ENCODE measurements around the gene STAC2. TPM values are rescaled to one million over a fixed set of nuclear protein-coding genes. Genes with fewer than 3 reads are reported as not detected.
"Not testable (repeated sequence)": the region's sequence is repeated elsewhere in the genome, so short reads cannot be mapped to it uniquely, and the experiment has no call there.

The STAC2 gene
- total and polyA plus RNA-seq, 7 experiments from 2014 or later = not detected

GRCh38 chr17:39168503-39168902 is 57.2 kb downstream of the STAC2 start:
- not testable (repeated sequence) for DNase-seq; H3K27ac ChIP-seq (ENCODE audit: low read depth, low read length); H3K36me3 Mint-ChIP-seq; H3K4me3 Mint-ChIP-seq; H3K9me3 Mint-ChIP-seq; H3K9me3 ChIP-seq (ENCODE audit: control insufficient read depth in 2 of 3, low read length in 3 of 3); ATAC-seq; H3K27ac Mint-ChIP-seq; H3K36me3 ChIP-seq (ENCODE audit: control insufficient read depth in 2 of 3, insufficient read depth in 3 of 3, low read length in 3 of 3); H3K4me3 ChIP-seq (ENCODE audit: low read length); H3K27me3 ChIP-seq (ENCODE audit: control insufficient read depth in 2 of 2, insufficient read depth in 2 of 2, low read length in 2 of 2)
- CTCF ChIA-PET = interaction anchor here (0.6 to 1.1 kb wide), 4 partner anchors 16 to 1024 kb away, joined by 3 to 7 read pairs (median 4); no protein-coding TSS in a partner anchor
- POLR2A ChIA-PET = interaction anchor here (0.9 to 2.8 kb wide), 3 partner anchors 15 to 314 kb away, joined by 3 to 15 read pairs (median 4); no protein-coding TSS in a partner anchor
- intact Hi-C loops (cut with micrococcal nuclease) = loop anchor here in 1 of 2 donors (10.0 kb wide), 1 partner anchor 66 kb away; no protein-coding TSS in a partner anchor
- H3K4me1 ChIP-seq (ENCODE audit: control insufficient read depth in 2 of 2, insufficient read depth in 2 of 2, low read length in 2 of 2) = peaks cover 15% of the 10 kb centered on the region in 2 donors
- Mint-ChIP-seq H3K4me1 (peaks cover 30 to 52% (median 43%) of the 10 kb centered on the region in 7 donors), H3K27me3 (peaks cover 0 to 36% (median 22%) of the 10 kb centered on the region in 5 donors)

- intact Hi-C loops (cut with micrococcal nuclease) = loop anchor here in 1 of 2 donors (10.0 kb wide), 1 partner anchor 67 kb away; no protein-coding TSS in a partner anchor
- POLR2A ChIA-PET = interaction anchor here (0.6 to 2.8 kb wide), 3 partner anchors 14 to 33 kb away, joined by 3 to 15 read pairs (median 8); partner anchors contain the start of gene RPL19
- H3K4me3 ChIP-seq (ENCODE audit: low read length) = no peak overlapping the region
- CTCF ChIA-PET = interaction anchor here (0.6 kb wide), 2 partner anchors 68 to 130 kb away, joined by 3 read pairs; no protein-coding TSS in a partner anchor
- ATAC-seq (no peak), DNase-seq (no peak)
- no peak overlapping the region for H3K27ac ChIP-seq (ENCODE audit: low read depth, low read length)
- no peaks in the 10 kb centered on the region for H3K27me3 ChIP-seq (ENCODE audit: control insufficient read depth in 2 of 2, insufficient read depth in 2 of 2, low read length in 2 of 2)
- H3K4me1 Mint-ChIP-seq = peaks cover 30 to 42% (median 33%) of the 10 kb centered on the region in 7 donors
- H3K27me3 Mint-ChIP-seq = peaks cover 0 to 39% (median 22%) of the 10 kb centered on the region in 5 donors
- H3K9me3 ChIP-seq (ENCODE audit: control insufficient read depth in 2 of 3, low read length in 3 of 3) = no peaks in the 10 kb centered on the region
- peak overlapping the region in 1 of 9 donors; percentile 3 for H3K27ac Mint-ChIP-seq
- peak overlapping the region in 5 of 10 donors; percentile 5 to 92 (median 24) for H3K4me3 Mint-ChIP-seq
- no peaks in the 10 kb centered on the region for H3K36me3 ChIP-seq (ENCODE audit: control insufficient read depth in 2 of 3, insufficient read depth in 3 of 3, low read length in 3 of 3)
- peaks cover 8 to 15% of the 10 kb centered on the region in 2 donors for H3K4me1 ChIP-seq (ENCODE audit: control insufficient read depth in 2 of 2, insufficient read depth in 2 of 2, low read length in 2 of 2)
- peaks cover 0 to 1% (median 0%) of the 10 kb centered on the region in 5 donors for H3K36me3 Mint-ChIP-seq
- H3K9me3 Mint-ChIP-seq = peaks cover 0 to 4% (median 0%) of the 10 kb centered on the region in 11 donors
These were observed 58.3 kb downstream of the STAC2 start for GRCh38 chr17:39167476-39167875.

GRCh38 chr17:39166437-39167335 is 59.1 kb downstream of the STAC2 start:
- intact Hi-C loops (cut with micrococcal nuclease) = loop anchor here in 1 of 2 donors (10.0 kb wide), 1 partner anchor 68 kb away; no protein-coding TSS in a partner anchor
- peaks cover 0 to 4% (median 0%) of the 10 kb centered on the region in 11 donors for H3K9me3 Mint-ChIP-seq
- DNase-seq = no peak

GRCh38 chr17:39165841-39166349 is 59.9 kb downstream of the STAC2 start, which contains the start of gene ARL5C:
Gene ARL5C, minus strand, starts transcription at chr17:39166161. Its CDS starts 401 bp downstream, at chr17:39165760.
- intact Hi-C loops (cut with micrococcal nuclease) = loop anchor here in 1 of 2 donors (10.0 kb wide), 1 partner anchor 69 kb away; no protein-coding TSS in a partner anchor
- Histone ChIP-seq H3K36me3 (ENCODE audit: control insufficient read depth in 2 of 3, insufficient read depth in 3 of 3, low read length in 3 of 3) (no peaks in the 10 kb centered on the region), H3K4me1 (ENCODE audit: control insufficient read depth in 2 of 2, insufficient read depth in 2 of 2, low read length in 2 of 2) (peaks cover 8 to 15% of the 10 kb centered on the region in 2 donors), H3K27ac (ENCODE audit: low read depth, low read length) (peak within 1 kb of the TSS; percentile 51), H3K4me3 (ENCODE audit: low read length) (peak within 1 kb of the TSS; percentile 81), H3K27me3 (ENCODE audit: control insufficient read depth in 2 of 2, insufficient read depth in 2 of 2, low read length in 2 of 2) (no peaks in the 10 kb centered on the region), H3K9me3 (ENCODE audit: control insufficient read depth in 2 of 3, low read length in 3 of 3) (no peaks in the 10 kb centered on the region)
- POLR2A ChIA-PET = interaction anchor here (1.4 to 2.8 kb wide), 5 partner anchors 9 to 34 kb away, joined by 4 to 17 read pairs (median 8); partner anchors contain the start of gene RPL19
- H3K4me3 Mint-ChIP-seq = peak within 1 kb of the TSS; percentile 88 to 98 (median 92)
- ATAC-seq (no peak), DNase-seq (no peak)
- peak within 1 kb of the TSS in 6 of 9 donors; percentile 3 to 71 (median 50) for H3K27ac Mint-ChIP-seq
- H3K27me3 Mint-ChIP-seq = peaks cover 0 to 41% (median 22%) of the 10 kb centered on the region in 5 donors
- CTCF ChIA-PET = interaction anchor here (0.5 to 3.7 kb wide), 8 partner anchors 8 to 182 kb away, joined by 3 to 35 read pairs (median 4); partner anchors contain the start of gene PLXDC1
- peaks cover 22 to 34% (median 29%) of the 10 kb centered on the region in 7 donors for H3K4me1 Mint-ChIP-seq
- H3K9me3 Mint-ChIP-seq = peaks cover 0 to 4% (median 0%) of the 10 kb centered on the region in 11 donors
- peaks cover 0 to 1% (median 0%) of the 10 kb centered on the region in 5 donors for H3K36me3 Mint-ChIP-seq

More at GRCh38 chr17:39166437-39167335, 59.1 kb downstream of the STAC2 start:
- Histone ChIP-seq H3K36me3 (ENCODE audit: control insufficient read depth in 2 of 3, insufficient read depth in 3 of 3, low read length in 3 of 3) (no peaks in the 10 kb centered on the region), H3K9me3 (ENCODE audit: control insufficient read depth in 2 of 3, low read length in 3 of 3) (no peaks in the 10 kb centered on the region), H3K4me3 (ENCODE audit: low read length) (no peak overlapping the region), H3K4me1 (ENCODE audit: control insufficient read depth in 2 of 2, insufficient read depth in 2 of 2, low read length in 2 of 2) (peaks cover 8 to 15% of the 10 kb centered on the region in 2 donors), H3K27ac (ENCODE audit: low read depth, low read length) (no peak overlapping the region), H3K27me3 (ENCODE audit: control insufficient read depth in 2 of 2, insufficient read depth in 2 of 2, low read length in 2 of 2) (no peaks in the 10 kb centered on the region)
- ChIA-PET POLR2A (interaction anchor here (0.6 to 2.8 kb wide), 3 partner anchors 13 to 33 kb away, joined by 3 to 15 read pairs (median 8); partner anchors contain the start of gene RPL19), CTCF (interaction anchor here (0.7 to 3.7 kb wide), 6 partner anchors 8 to 183 kb away, joined by 3 to 35 read pairs (median 4); partner anchors contain the start of gene PLXDC1)
- ATAC-seq = no peak
- Mint-ChIP-seq H3K27me3 (peaks cover 0 to 41% (median 22%) of the 10 kb centered on the region in 5 donors), H3K4me3 (peak overlapping the region; percentile 6 to 98 (median 66)), H3K4me1 (peaks cover 22 to 34% (median 29%) of the 10 kb centered on the region in 7 donors), H3K36me3 (peaks cover 0 to 1% (median 0%) of the 10 kb centered on the region in 5 donors), H3K27ac (peak overlapping the region in 2 of 9 donors; percentile 3 to 15)

GRCh38 chr17:39165178-39165840 is 60.4 kb downstream of the STAC2 start:
- no peak for ATAC-seq
- DNase-seq = peak in 1 of 9 donors; percentile 17
- Histone ChIP-seq H3K4me1 (ENCODE audit: control insufficient read depth in 2 of 2, insufficient read depth in 2 of 2, low read length in 2 of 2) (peaks cover 8 to 15% of the 10 kb centered on the region in 2 donors), H3K9me3 (ENCODE audit: control insufficient read depth in 2 of 3, low read length in 3 of 3) (no peaks in the 10 kb centered on the region), H3K27me3 (ENCODE audit: control insufficient read depth in 2 of 2, insufficient read depth in 2 of 2, low read length in 2 of 2) (no peaks in the 10 kb centered on the region), H3K27ac (ENCODE audit: low read depth, low read length) (peak overlapping the region; percentile 51), H3K36me3 (ENCODE audit: control insufficient read depth in 2 of 3, insufficient read depth in 3 of 3, low read length in 3 of 3) (no peaks in the 10 kb centered on the region), H3K4me3 (ENCODE audit: low read length) (peak overlapping the region; percentile 81)
- peaks cover 22 to 34% (median 29%) of the 10 kb centered on the region in 7 donors for H3K4me1 Mint-ChIP-seq
- peaks cover 0 to 4% (median 0%) of the 10 kb centered on the region in 11 donors for H3K9me3 Mint-ChIP-seq
- intact Hi-C loops (cut with micrococcal nuclease) = loop anchor here in 1 of 2 donors (10.0 kb wide), 1 partner anchor 69 kb away; no protein-coding TSS in a partner anchor
- POLR2A ChIA-PET = interaction anchor here (0.7 to 2.3 kb wide), 8 partner anchors 9 to 312 kb away, joined by 3 to 17 read pairs (median 5); partner anchors contain the start of genes RPL19 and RPL23
- peak overlapping the region; percentile 88 to 98 (median 92) for H3K4me3 Mint-ChIP-seq
- peaks cover 0 to 1% (median 0%) of the 10 kb centered on the region in 5 donors for H3K36me3 Mint-ChIP-seq
- H3K27ac Mint-ChIP-seq = peak overlapping the region in 4 of 9 donors; percentile 43 to 71 (median 61)
- CTCF ChIA-PET = interaction anchor here (0.5 to 4.8 kb wide), 31 partner anchors 9 to 271 kb away, joined by 3 to 38 read pairs (median 3); partner anchors contain the start of genes PLXDC1 and RPL19
- H3K27me3 Mint-ChIP-seq = peaks cover 0 to 41% (median 22%) of the 10 kb centered on the region in 5 donors

All from naive thymus-derived CD4-positive, alpha-beta T cell (primary cell).